WTC11 (cell line): Measurements from ENCODE around the gene MAML3.

Source experiments
- JUN ChIP-seq: sonication (generic); formaldehyde crosslinking; IDR thresholded peaks from 2 replicates; pipeline ENCODE4 v1.8.0; 2023; ENCODE audit warnings: mild to moderate bottlenecking, missing genetic modification reagents
- TP53 ChIP-seq: sonication (generic); formaldehyde crosslinking; IDR thresholded peaks from 2 replicates; pipeline ENCODE4 v1.8.1; 2023; ENCODE audit warnings: mild to moderate bottlenecking, missing genetic modification reagents
- USF2 ChIP-seq: sonication (generic); formaldehyde crosslinking; IDR thresholded peaks from 2 replicates; pipeline ENCODE4 v1.8.1; 2023; ENCODE audit warnings: mild to moderate bottlenecking, missing genetic modification reagents, moderate library complexity
- TF ChIP-seq, protein P1 (sequence below): fragments of 200-600 bp; IDR thresholded peaks from 2 replicates; pipeline ENCODE4 v1.8.0; 2022; ENCODE audit warnings: antibody characterized with exemption

DNA sequence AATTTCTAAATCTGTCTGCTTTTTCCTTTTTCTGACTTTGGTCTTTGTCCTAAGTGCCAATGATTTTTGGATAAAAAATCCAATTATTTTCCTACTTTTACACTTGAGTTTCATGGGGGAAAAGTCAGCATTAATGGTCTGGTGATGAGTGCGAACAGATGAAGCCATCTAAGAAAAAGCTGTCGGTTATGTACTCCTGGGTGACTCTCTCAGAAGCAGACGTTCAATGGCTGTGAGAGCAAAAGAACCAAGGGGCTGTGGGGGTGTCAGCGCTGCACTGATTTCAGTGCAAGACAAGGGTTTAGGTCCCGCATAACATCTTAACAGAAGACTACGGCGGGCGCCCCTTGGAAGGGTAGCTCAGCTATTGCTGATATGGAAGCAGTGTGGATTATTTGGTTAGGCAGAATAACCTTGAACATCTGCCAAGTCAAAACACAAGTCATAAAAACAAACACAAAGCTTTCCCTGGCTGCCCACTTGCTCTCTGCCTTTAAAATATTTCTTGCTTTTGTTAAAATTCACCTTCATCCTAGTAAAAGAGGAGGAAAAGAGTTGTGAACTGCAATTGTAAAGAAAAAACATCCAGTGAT, 240.5 kb downstream of the MAML3 start:
- TF ChIP-seq, protein P1, sequence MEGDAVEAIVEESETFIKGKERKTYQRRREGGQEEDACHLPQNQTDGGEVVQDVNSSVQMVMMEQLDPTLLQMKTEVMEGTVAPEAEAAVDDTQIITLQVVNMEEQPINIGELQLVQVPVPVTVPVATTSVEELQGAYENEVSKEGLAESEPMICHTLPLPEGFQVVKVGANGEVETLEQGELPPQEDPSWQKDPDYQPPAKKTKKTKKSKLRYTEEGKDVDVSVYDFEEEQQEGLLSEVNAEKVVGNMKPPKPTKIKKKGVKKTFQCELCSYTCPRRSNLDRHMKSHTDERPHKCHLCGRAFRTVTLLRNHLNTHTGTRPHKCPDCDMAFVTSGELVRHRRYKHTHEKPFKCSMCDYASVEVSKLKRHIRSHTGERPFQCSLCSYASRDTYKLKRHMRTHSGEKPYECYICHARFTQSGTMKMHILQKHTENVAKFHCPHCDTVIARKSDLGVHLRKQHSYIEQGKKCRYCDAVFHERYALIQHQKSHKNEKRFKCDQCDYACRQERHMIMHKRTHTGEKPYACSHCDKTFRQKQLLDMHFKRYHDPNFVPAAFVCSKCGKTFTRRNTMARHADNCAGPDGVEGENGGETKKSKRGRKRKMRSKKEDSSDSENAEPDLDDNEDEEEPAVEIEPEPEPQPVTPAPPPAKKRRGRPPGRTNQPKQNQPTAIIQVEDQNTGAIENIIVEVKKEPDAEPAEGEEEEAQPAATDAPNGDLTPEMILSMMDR = no peak
- TF ChIP-seq USF2 (CRISPR knock-in tag) (no peak), JUN (no peak), TP53 (CRISPR knock-in tag) (no peak)
